ENCODE measurements around the gene ZNF326.

Gene ZNF326

GRCh38 chr1:89994805-89995597 lies at the start of gene ZNF326:
ZNF326 (plus strand) TSS chr1:89995110; CDS start chr1:89995258, 148 bp downstream.
- peak; percentile 97 for DNase-seq

- no peak for DNase-seq
Observed at GRCh38 chr1:89945852-89946476, 48.9 kb upstream of the ZNF326 start.

GRCh38 chr1:89946532-89946931 lies 48.4 kb upstream of the ZNF326 start:
- DNase-seq, result no peak

- DNase-seq, result no peak
Observed at GRCh38 chr1:89948722-89949345, 46.1 kb upstream of the ZNF326 start.

- no peak for DNase-seq
Observed at GRCh38 chr1:89949991-89950624, 44.8 kb upstream of the ZNF326 start.

GRCh38 chr1:89950703-89951102 lies 44.2 kb upstream of the ZNF326 start:
- DNase-seq, result no peak

- no peak for DNase-seq
Observed at GRCh38 chr1:89951766-89952604, 42.9 kb upstream of the ZNF326 start.

GRCh38 chr1:89952605-89953130 lies 42.2 kb upstream of the ZNF326 start:
- DNase-seq, result no peak

- no peak for DNase-seq
Observed at GRCh38 chr1:89953131-89953626, 41.7 kb upstream of the ZNF326 start.

GRCh38 chr1:89953929-89954328 lies 41.0 kb upstream of the ZNF326 start:
- no peak for DNase-seq

GRCh38 chr1:89954401-89954800 lies 40.5 kb upstream of the ZNF326 start:
- DNase-seq, result no peak

GRCh38 chr1:89955311-89956205 lies 39.4 kb upstream of the ZNF326 start:
- DNase-seq, result no peak

- no peak for DNase-seq
Observed at GRCh38 chr1:89957107-89957506, 37.8 kb upstream of the ZNF326 start.

GRCh38 chr1:89958851-89959654 lies 35.9 kb upstream of the ZNF326 start:
- DNase-seq, result no peak

GRCh38 chr1:89959719-89960118 lies 35.2 kb upstream of the ZNF326 start:
- DNase-seq, result no peak

- DNase-seq, result no peak
Observed at GRCh38 chr1:89962024-89962741, 32.7 kb upstream of the ZNF326 start.

GRCh38 chr1:89962742-89963075 lies 32.2 kb upstream of the ZNF326 start:
- no peak for DNase-seq

GRCh38 chr1:89965193-89965768 lies 29.6 kb upstream of the ZNF326 start:
- no peak for DNase-seq

GRCh38 chr1:89966656-89967055 lies 28.3 kb upstream of the ZNF326 start:
- no peak for DNase-seq

Measured in femur (tissue), 1 donor.